Calu3 (cell line): Measurements from ENCODE around the gene GFPT2. TPM values are rescaled to one million over a fixed set of nuclear protein-coding genes. Genes with fewer than 3 reads are reported as not detected.

Experiments used
- BruUV-seq: library from RNA; stranded (reverse); fragments of 400-500 nt; replicated peaks from 2 replicates; lab custom pipeline; 2021; lab: Mats Ljungman, UMichigan
- CTCF ChIA-PET: fragments of 300-600 bp; sonication (Branson Sonifier 250); formaldehyde crosslinking; loops from one replicate; lab custom pipeline; 2022; ENCODE audit warnings: antibody characterized with exemption; lab: Charles Lee
- DNase-seq: peaks from one replicate; pipeline ENCODE4 v3.0.0; 2022
- H3K27ac Mint-ChIP-seq: one replicate; pipeline ENCODE4 v1.8.0; 2022; ENCODE audit warnings: mixed read lengths; ENCODE audit not compliant: unreplicated experiment
- H3K27me3 Mint-ChIP-seq: one replicate; pipeline ENCODE4 v1.8.0; 2022; ENCODE audit warnings: mixed read lengths; ENCODE audit not compliant: unreplicated experiment
- H3K36me3 Mint-ChIP-seq: one replicate; pipeline ENCODE4 v1.8.0; 2022; ENCODE audit warnings: mild to moderate bottlenecking, moderate library complexity, mixed read lengths; ENCODE audit not compliant: insufficient read depth, unreplicated experiment
- H3K4me1 Mint-ChIP-seq: one replicate; pipeline ENCODE4 v1.8.0; 2022; ENCODE audit warnings: mild to moderate bottlenecking, low read depth, mixed read lengths; ENCODE audit not compliant: unreplicated experiment
- H3K4me3 Mint-ChIP-seq: one replicate; pipeline ENCODE4 v1.8.0; 2022; ENCODE audit warnings: mild to moderate bottlenecking, low read depth, moderate library complexity, mixed read lengths; ENCODE audit not compliant: unreplicated experiment
- H3K9me3 Mint-ChIP-seq: one replicate; pipeline ENCODE4 v1.8.0; 2022; ENCODE audit warnings: low read depth, mixed read lengths; ENCODE audit not compliant: unreplicated experiment
- CTCF ChIP-seq: fragments of 200-600 bp; IDR thresholded peaks from one replicate; pipeline ENCODE4 v1.8.0; 2022; ENCODE audit warnings: antibody characterized with exemption; ENCODE audit not compliant: unreplicated experiment
- intact Hi-C: fragments of 100-400 bp; cut with micrococcal nuclease; formaldehyde crosslinking; loops from one replicate; pipeline ENCODE4 v1.10.0; 2022; ENCODE audit not compliant: unreplicated experiment
- total RNA-seq: library from RNA; stranded (reverse); gene quantifications from 2 replicates; pipeline ENCODE4 v1.2.3, GENCODE V29; 2022

The GFPT2 gene
- total RNA-seq, 1 experiment from 2014 or later, result not detected

- no peak overlapping the region for H3K4me3 Mint-ChIP-seq
- DNase-seq, result peak; percentile 83
- no peaks in the 10 kb centered on the region for H3K9me3 Mint-ChIP-seq
- H3K36me3 Mint-ChIP-seq, result no peaks in the 10 kb centered on the region
- intact Hi-C loops, result loop anchor here (2.0 kb wide), 1 partner anchor 23 kb away; the partner anchor contains the start of gene MAPK9
- peak; percentile 95 for TF ChIP-seq CTCF
- no peak overlapping the region for H3K27ac Mint-ChIP-seq
- H3K27me3 Mint-ChIP-seq, result peaks cover 36% of the 10 kb centered on the region
- CTCF ChIA-PET, result interaction anchor here (0.5 to 1.6 kb wide), 9 partner anchors 13 to 1470 kb away, joined by 3 to 13 read pairs (median 3); partner anchors contain the start of gene MAPK9
- H3K4me1 Mint-ChIP-seq, result no peaks in the 10 kb centered on the region
- BruUV-seq, result no TSS peak
Observed at GRCh38 chr5:180315762-180316212, 37.3 kb downstream of the GFPT2 start.

- Mint-ChIP-seq H3K4me1 (no peaks in the 10 kb centered on the region), H3K4me3 (no peak overlapping the region), H3K27ac (no peak overlapping the region), H3K27me3 (peaks cover 29% of the 10 kb centered on the region), H3K36me3 (no peaks in the 10 kb centered on the region), H3K9me3 (no peaks in the 10 kb centered on the region)
- intact Hi-C loops, result loop anchor here (2.0 kb wide), 1 partner anchor 21 kb away; the partner anchor contains the start of gene MAPK9
- BruUV-seq, result no TSS peak
- no peak for TF ChIP-seq CTCF
- DNase-seq, result no peak
- CTCF ChIA-PET, result interaction anchor here (0.6 to 1.0 kb wide), 4 partner anchors 15 to 654 kb away, joined by 3 to 9 read pairs (median 6); no protein-coding TSS in a partner anchor
Observed at GRCh38 chr5:180313677-180314505, 39.2 kb downstream of the GFPT2 start.

- H3K36me3 Mint-ChIP-seq, result no peaks in the 10 kb centered on the region
- H3K27ac Mint-ChIP-seq, result no peak overlapping the region
- H3K4me1 Mint-ChIP-seq, result no peaks in the 10 kb centered on the region
- intact Hi-C loops, result no loop called here
- TF ChIP-seq CTCF, result no peak
- DNase-seq, result no peak
- no peak overlapping the region for H3K4me3 Mint-ChIP-seq
- CTCF ChIA-PET, result no interaction called here
- H3K27me3 Mint-ChIP-seq, result peaks cover 8% of the 10 kb centered on the region
- H3K9me3 Mint-ChIP-seq, result no peaks in the 10 kb centered on the region
- no TSS peak for BruUV-seq
Observed at GRCh38 chr5:180311216-180311615, 41.9 kb downstream of the GFPT2 start.

- intact Hi-C loops, result no loop called here
- TF ChIP-seq CTCF, result no peak
- CTCF ChIA-PET, result interaction anchor here (0.8 kb wide), 1 partner anchor 22 kb away, joined by 3 read pairs; no protein-coding TSS in a partner anchor
- no peaks in the 10 kb centered on the region for H3K4me1 Mint-ChIP-seq
- H3K9me3 Mint-ChIP-seq, result no peaks in the 10 kb centered on the region
- H3K4me3 Mint-ChIP-seq, result no peak overlapping the region
- H3K36me3 Mint-ChIP-seq, result no peaks in the 10 kb centered on the region
- no peak overlapping the region for H3K27ac Mint-ChIP-seq
- no TSS peak for BruUV-seq
- H3K27me3 Mint-ChIP-seq, result peaks cover under 1% of the 10 kb centered on the region
- no peak for DNase-seq
Observed at GRCh38 chr5:180306796-180307195, 46.3 kb downstream of the GFPT2 start.
